B cell (primary cell): ENCODE data around the gene RFX3. TPM values are rescaled to one million over a fixed set of nuclear protein-coding genes. Genes with fewer than 3 reads are reported as not detected.

ENCODE experiments used
- ATAC-seq: fragments of 200-7000 bp; cut with Tn5 transposase; one replicate; pipeline ENCODE4 v1.10.0; 2021; ENCODE audit warnings: low read depth, mild to moderate bottlenecking, moderate number of reproducible peaks, moderate library complexity
- CTCF ChIA-PET: fragments of 350-600 bp; sonication (Branson Sonifier 250); formaldehyde crosslinking; loops from one replicate; lab custom pipeline; 2021; ENCODE audit warnings: antibody characterized with exemption, inconsistent platforms; lab: Charles Lee
- POLR2A ChIA-PET: fragments of 350-600 bp; sonication (Branson Sonifier 250); formaldehyde crosslinking; loops from one replicate; lab custom pipeline; 2021; ENCODE audit warnings: antibody characterized with exemption; lab: Charles Lee
- DNase-seq: peaks from one replicate; pipeline ENCODE4 v3.0.0; 2013
- H2AFZ ChIP-seq: 2 replicates; pipeline ENCODE4 v1.6.1; 2012; ENCODE audit warnings: mild to moderate bottlenecking, low read depth, low read length; ENCODE audit not compliant: insufficient read depth, poor library complexity, severe bottlenecking
- H3K27ac ChIP-seq, 2 donors: 1 replicate in 1 of 2; 2 replicates in 1 of 2; pipeline ENCODE4 v1.5.1; 2012 to 2013; ENCODE audit warnings: low read length in 2 of 2, mild to moderate bottlenecking in 2 of 2, moderate library complexity in 1 of 2
- H3K27me3 ChIP-seq, 4 experiments: fragments of 200-600 bp in 1 of 4; sonication (generic) in 1 of 4; replicated peaks in 1 of 4; 1 replicate in 2 of 4; 2 replicates in 2 of 4; pipeline versions ENCODE4 v1.6.1 to v1.7.0; 2013 to 2016; ENCODE audit warnings: low read length in 3 of 4, mild to moderate bottlenecking in 2 of 4, mixed read lengths in 1 of 4, moderate library complexity in 1 of 4; ENCODE audit not compliant: insufficient read depth in 4 of 4, control insufficient read depth in 3 of 4; ENCODE audit errors: control extremely low read depth in 1 of 4
- H3K36me3 ChIP-seq, 2 experiments: replicated peaks in 1 of 2; 1 replicate in 1 of 2; 2 replicates in 1 of 2; pipeline versions ENCODE4 v1.6.1 to v1.7.1; 2013; ENCODE audit warnings: low read length in 1 of 2; ENCODE audit not compliant: insufficient read depth in 2 of 2, control insufficient read depth in 1 of 2; ENCODE audit errors: control extremely low read depth in 1 of 2, extremely low read depth in 1 of 2
- H3K4me1 ChIP-seq, 2 donors: fragments of 200-600 bp in 1 of 2; sonication (generic) in 1 of 2; 1 replicate in 1 of 2; 2 replicates in 1 of 2; pipeline versions ENCODE4 v1.5.1 to v1.6.1; 2013 to 2017; ENCODE audit warnings: low read length in 2 of 2; ENCODE audit not compliant: control insufficient read depth in 2 of 2, insufficient read depth in 2 of 2
- H3K4me2 ChIP-seq: replicated peaks from 2 replicates; pipeline ENCODE3; 2012; ENCODE audit warnings: mild to moderate bottlenecking, low read depth, low read length; ENCODE audit not compliant: poor library complexity, severe bottlenecking
- H3K4me3 ChIP-seq, 5 experiments: fragments of 200-600 bp in 1 of 5; sonication (generic) in 1 of 5; 1 replicate in 3 of 5; 2 replicates in 2 of 5; pipeline versions ENCODE4 v1.5.1 to v1.7.0; 2011 to 2016; ENCODE audit warnings: low read length in 4 of 5, mild to moderate bottlenecking in 4 of 5, low read depth in 2 of 5, control low read depth in 1 of 5, moderate library complexity in 1 of 5; ENCODE audit not compliant: insufficient read depth in 1 of 5; ENCODE audit errors: control extremely low read depth in 1 of 5, extremely low read depth in 1 of 5
- H3K79me2 ChIP-seq: fragments of 200-600 bp; sonication (generic); one replicate; pipeline ENCODE4 v1.6.0; 2016; ENCODE audit warnings: low read length; ENCODE audit not compliant: control insufficient read depth, insufficient read depth
- H3K9ac ChIP-seq: fragments of 200-600 bp; sonication (generic); 2 replicates; pipeline ENCODE4 v1.6.1; 2017; ENCODE audit warnings: mild to moderate bottlenecking, low read length, moderate library complexity
- H3K9me3 ChIP-seq, 3 donors: one replicate each; pipeline versions ENCODE4 v1.6.1 to v1.7.1; 2013; ENCODE audit warnings: low read length in 2 of 3; ENCODE audit not compliant: control insufficient read depth in 2 of 3, insufficient read depth in 1 of 3; ENCODE audit errors: control extremely low read depth in 1 of 3
- H4K20me1 ChIP-seq: 2 replicates; pipeline ENCODE4 v1.6.0; 2012; ENCODE audit warnings: mild to moderate bottlenecking, low read length; ENCODE audit not compliant: insufficient read depth, control insufficient read depth, poor library complexity, severe bottlenecking
- H3K27ac Mint-ChIP-seq: one replicate; pipeline ENCODE4 v1.8.0; 2021; ENCODE audit warnings: mixed read lengths
- H3K27me3 Mint-ChIP-seq: one replicate; pipeline ENCODE4 v1.8.0; 2021; ENCODE audit warnings: mixed read lengths
- H3K4me1 Mint-ChIP-seq: one replicate; pipeline ENCODE4 v1.8.0; 2021; ENCODE audit warnings: mixed read lengths
- H3K4me3 Mint-ChIP-seq: one replicate; pipeline ENCODE4 v1.8.0; 2021; ENCODE audit warnings: mixed read lengths
- H3K9me3 Mint-ChIP-seq: one replicate; pipeline ENCODE4 v1.8.0; 2022; ENCODE audit warnings: mixed read lengths; ENCODE audit not compliant: insufficient read depth
- EZH2 ChIP-seq: IDR thresholded peaks from 2 replicates; pipeline ENCODE4 v1.6.1; 2012; ENCODE audit warnings: borderline replicate concordance, low read depth, mild to moderate bottlenecking, moderate library complexity, low read length; ENCODE audit not compliant: insufficient read depth, poor library complexity, severe bottlenecking
- WGBS: methylation state at CpG from one replicate; pipeline ENCODE4 v1.1.5; 2013; ENCODE audit warnings: missing lambda C conversion rate; ENCODE audit not compliant: insufficient coverage; 5-methylcytosine and 5-hydroxymethylcytosine counted together
- intact Hi-C: fragments of 100-400 bp; cut with micrococcal nuclease; formaldehyde crosslinking; loops from one replicate; pipeline ENCODE4 v1.10.0; 2022
- polyA plus RNA-seq: library from polyadenylated mRNA; depleted of rRNA; stranded (reverse); fragments of >200 nt; gene quantifications from 2 replicates; pipeline ENCODE4 v1.2.3, GENCODE V29; 2012
- total RNA-seq, 2 donors: library from RNA; stranded (reverse); fragments of 120-200 nt in 1 of 2; gene quantifications; 1 replicate in 1 of 2; 2 replicates in 1 of 2; pipeline versions ENCODE4 v1.2.3 to v1.2.4, GENCODE V29; 2013 to 2022
- TF ChIP-seq, protein P1 (sequence below): fragments of 200-600 bp; IDR thresholded peaks from one replicate; pipeline ENCODE4 v1.8.0; 2022; ENCODE audit warnings: antibody characterized with exemption, mild to moderate bottlenecking

The RFX3 gene
- total and polyA plus RNA-seq, 2 donors (not counting 1 experiment from before 2014, with no cell fraction given) = 6.1 to 39.1 TPM

DNA sequence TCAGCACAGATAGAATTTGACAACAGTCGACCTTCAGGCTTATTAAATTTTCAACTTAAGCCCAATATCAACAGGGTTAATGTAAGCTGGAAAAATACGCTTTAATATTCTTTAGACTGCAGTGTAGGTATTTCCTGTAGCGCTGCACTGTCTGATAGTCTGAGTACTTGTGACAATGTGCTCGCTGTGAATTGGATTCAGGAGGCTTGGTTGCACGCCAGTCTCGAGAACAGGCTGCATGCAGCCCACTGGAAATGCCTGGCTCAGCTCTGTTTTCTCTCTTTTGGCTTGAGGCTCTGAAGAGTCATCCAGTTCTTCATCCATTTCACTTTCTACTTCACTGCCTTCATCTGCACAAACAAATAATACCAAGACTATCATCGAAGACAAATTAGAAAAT lies 300.9 kb downstream of the RFX3 start:
- ChIA-PET CTCF (interaction anchor here (0.7 to 3.3 kb wide), 4 partner anchors 16 to 1094 kb away, joined by 3 to 15 read pairs (median 4); no protein-coding TSS in a partner anchor), POLR2A (no interaction called here)

DNA sequence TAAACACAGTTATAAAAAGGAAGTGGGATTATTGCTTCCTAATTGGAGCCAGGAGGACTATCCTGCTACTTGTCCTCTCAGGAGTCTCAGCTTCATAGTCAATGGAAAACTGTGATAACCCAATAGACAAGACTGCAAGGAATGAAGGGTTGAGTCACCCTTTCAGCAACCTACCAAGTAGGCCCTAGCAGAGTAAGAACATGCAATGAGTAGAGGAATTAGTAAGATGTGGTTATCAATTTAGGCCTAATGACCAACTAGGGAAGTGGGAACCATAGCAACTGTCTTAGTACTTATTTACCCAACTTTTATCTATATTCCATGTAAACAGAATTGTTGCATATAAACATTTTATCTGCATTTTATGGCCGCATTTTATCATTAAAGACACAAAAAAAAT lies 310.1 kb downstream of the RFX3 start:
- H3K36me3 ChIP-seq = no peaks in the 10 kb centered on the region
- Mint-ChIP-seq H3K4me1 (no peaks in the 10 kb centered on the region), H3K27me3 (peaks cover 8% of the 10 kb centered on the region), H3K27ac (peak overlapping the region; percentile 59), H3K9me3 (no peaks in the 10 kb centered on the region), H3K4me3 (no peak overlapping the region)
- no peak overlapping the region for H3K9ac ChIP-seq
- H4K20me1 ChIP-seq = no peaks in the 10 kb centered on the region
- no peak overlapping the region for H3K27ac ChIP-seq
- POLR2A ChIA-PET = no interaction called here
- no peaks in the 10 kb centered on the region for H3K27me3 ChIP-seq
- no peak overlapping the region for H3K4me2 ChIP-seq
- WGBS = no CpG with 5 or more reads among the region's 1 CpG
- intact Hi-C loops = no loop called here
- CTCF ChIA-PET = interaction anchor here (2.1 kb wide), 1 partner anchor 226 kb away, joined by 5 read pairs; no protein-coding TSS in a partner anchor
- H2AFZ ChIP-seq = no peak overlapping the region
- no peaks in the 10 kb centered on the region for H3K4me1 ChIP-seq
- ATAC-seq = no peak
- DNase-seq = no peak
- no peaks in the 10 kb centered on the region for H3K79me2 ChIP-seq
- no peak overlapping the region for H3K4me3 ChIP-seq
- TF ChIP-seq, protein P1, sequence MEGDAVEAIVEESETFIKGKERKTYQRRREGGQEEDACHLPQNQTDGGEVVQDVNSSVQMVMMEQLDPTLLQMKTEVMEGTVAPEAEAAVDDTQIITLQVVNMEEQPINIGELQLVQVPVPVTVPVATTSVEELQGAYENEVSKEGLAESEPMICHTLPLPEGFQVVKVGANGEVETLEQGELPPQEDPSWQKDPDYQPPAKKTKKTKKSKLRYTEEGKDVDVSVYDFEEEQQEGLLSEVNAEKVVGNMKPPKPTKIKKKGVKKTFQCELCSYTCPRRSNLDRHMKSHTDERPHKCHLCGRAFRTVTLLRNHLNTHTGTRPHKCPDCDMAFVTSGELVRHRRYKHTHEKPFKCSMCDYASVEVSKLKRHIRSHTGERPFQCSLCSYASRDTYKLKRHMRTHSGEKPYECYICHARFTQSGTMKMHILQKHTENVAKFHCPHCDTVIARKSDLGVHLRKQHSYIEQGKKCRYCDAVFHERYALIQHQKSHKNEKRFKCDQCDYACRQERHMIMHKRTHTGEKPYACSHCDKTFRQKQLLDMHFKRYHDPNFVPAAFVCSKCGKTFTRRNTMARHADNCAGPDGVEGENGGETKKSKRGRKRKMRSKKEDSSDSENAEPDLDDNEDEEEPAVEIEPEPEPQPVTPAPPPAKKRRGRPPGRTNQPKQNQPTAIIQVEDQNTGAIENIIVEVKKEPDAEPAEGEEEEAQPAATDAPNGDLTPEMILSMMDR = no peak
- TF ChIP-seq EZH2 = no peak
- H3K9me3 ChIP-seq = no peaks in the 10 kb centered on the region

More for the DNA sequence above, 300.9 kb downstream of the RFX3 start:
- no peak for ATAC-seq
- no peak for DNase-seq
- WGBS = 100% methylated on average over 1 of the region's 7 CpGs
- intact Hi-C loops = no loop called here
- H3K27me3 Mint-ChIP-seq = no peaks in the 10 kb centered on the region
- Histone ChIP-seq H3K27ac (no peak overlapping the region), H3K36me3 (peaks cover 0 to 4% of the 10 kb centered on the region in 2 experiments), H2AFZ (no peak overlapping the region), H3K27me3 (no peaks in the 10 kb centered on the region), H3K9me3 (no peaks in the 10 kb centered on the region), H3K4me3 (no peak overlapping the region), H3K79me2 (no peaks in the 10 kb centered on the region), H3K9ac (no peak overlapping the region), H4K20me1 (no peaks in the 10 kb centered on the region), H3K4me1 (no peaks in the 10 kb centered on the region), H3K4me2 (no peak overlapping the region)
- no peak for TF ChIP-seq EZH2
- TF ChIP-seq, protein P1 = no peak
- H3K9me3 Mint-ChIP-seq = no peaks in the 10 kb centered on the region
- H3K4me3 Mint-ChIP-seq = no peak overlapping the region
- H3K27ac Mint-ChIP-seq = no peak overlapping the region
- no peaks in the 10 kb centered on the region for H3K4me1 Mint-ChIP-seq
